Spleen (tissue), 11 donors: ENCODE data around the gene MAP1LC3B2. TPM values are rescaled to one million over a fixed set of nuclear protein-coding genes. Genes with fewer than 3 reads are reported as not detected.

ENCODE experiments used
- DNase-seq: peaks from one replicate; pipeline ENCODE4 v3.0.0-alpha.2; 2020
- H3K27ac ChIP-seq, 8 donors: fragments of 200-600 bp; sonication (generic) in 7 of 8; 1 replicate in 4 of 8; 2 replicates in 4 of 8; pipeline versions ENCODE4 v1.5.0 to v1.8.0; 2016 to 2021; ENCODE audit warnings: inconsistent platforms in 4 of 8, mild to moderate bottlenecking in 4 of 8, moderate library complexity in 1 of 8
- H3K27me3 ChIP-seq, 7 donors: fragments of 200-600 bp; sonication (generic) in 6 of 7; replicated peaks in 1 of 7; 1 replicate in 4 of 7; 2 replicates in 3 of 7; pipeline versions ENCODE4 v1.5.0 to v1.8.0; 2016 to 2021; ENCODE audit warnings: inconsistent platforms in 3 of 7, mild to moderate bottlenecking in 1 of 7
- H3K36me3 ChIP-seq, 6 donors: fragments of 200-600 bp; sonication (generic) in 5 of 6; 1 replicate in 4 of 6; 2 replicates in 2 of 6; pipeline versions ENCODE4 v1.5.0 to v1.8.0; 2016 to 2021; ENCODE audit warnings: inconsistent platforms in 2 of 6
- H3K4me1 ChIP-seq, 6 donors: fragments of 200-600 bp; sonication (generic) in 5 of 6; 1 replicate in 3 of 6; 2 replicates in 3 of 6; pipeline versions ENCODE4 v1.5.0 to v1.8.0; 2016 to 2021; ENCODE audit warnings: inconsistent platforms in 3 of 6
- H3K4me3 ChIP-seq, 8 donors: fragments of 200-600 bp; sonication (generic) in 7 of 8; 1 replicate in 4 of 8; 2 replicates in 4 of 8; pipeline versions ENCODE4 v1.5.0 to v1.8.0; 2016 to 2021; ENCODE audit warnings: inconsistent platforms in 4 of 8, mild to moderate bottlenecking in 4 of 8, moderate library complexity in 2 of 8
- H3K9me3 ChIP-seq, 8 donors: fragments of 200-600 bp; sonication (generic) in 7 of 8; 1 replicate in 4 of 8; 2 replicates in 4 of 8; pipeline versions ENCODE4 v1.5.0 to v1.8.0; 2016 to 2021; ENCODE audit warnings: inconsistent platforms in 4 of 8
- CTCF ChIP-seq, 11 experiments: fragments of 200-600 bp in 7 of 11; fragments of 450-650 bp in 4 of 11; sonication (generic) in 4 of 11; IDR thresholded peaks in 8 of 11; conservative IDR thresholded peaks in 3 of 11; 1 replicate in 7 of 11; 2 replicates in 4 of 11; pipeline versions ENCODE4 v1.4.0 to v1.8.0; 2016 to 2021; ENCODE audit warnings: antibody characterized with exemption in 11 of 11, inconsistent platforms in 4 of 11, mild to moderate bottlenecking in 1 of 11
- POLR2A ChIP-seq, 3 donors: fragments of 450-650 bp; IDR thresholded peaks; one replicate each; pipeline ENCODE4 v1.5.1; 2017; ENCODE audit warnings: antibody characterized with exemption in 3 of 3, mild to moderate bottlenecking in 1 of 3
- POLR2AphosphoS5 ChIP-seq, 3 donors: sonication (generic); formaldehyde crosslinking; IDR thresholded peaks; one replicate each; pipeline ENCODE4 v1.5.1; 2017; ENCODE audit warnings: antibody characterized with exemption in 3 of 3
- WGBS, 5 donors: extraction: QIAGEN DNeasy Blood & Tissue Kit in 3 of 5; methylation state at CpG; one replicate each; pipeline versions ENCODE4 v1.1.5 to v1.1.7; 2013 to 2018; 5-methylcytosine and 5-hydroxymethylcytosine counted together
- intact Hi-C: fragments of 100-400 bp; cut with DNase I; formaldehyde crosslinking; loops from one replicate; pipeline ENCODE4 v1.15.0; 2023; ENCODE audit warnings: low total_unique reads
- polyA plus RNA-seq, 3 donors: library from polyadenylated mRNA; stranded (reverse); fragments of 200-250 nt; gene quantifications; one replicate each; pipeline ENCODE4 v1.2.1, GENCODE V29; 2013
- total RNA-seq, 7 donors: library from RNA; depleted of rRNA in 3 of 7; stranded (reverse); fragments of >200 nt in 3 of 7; fragmentation: NEBNext Ultra II Directional in 4 of 7; extraction: Animal tissue kit (Norgen Biotek cat#: 25700) in 4 of 7; gene quantifications; one replicate each; pipeline versions ENCODE4 v1.1.0 to v1.2.1, GENCODE V29; 2016 to 2021
- donor health status: healthy with polysubstance abuse.
- donor health status: DM: no; HTN: no; CAD: no; lungs with moderate emphysema.
- donor health status: DM: no; HTN: no; CAD: no.
- donor health status: Bipolar disorder and iron deficiency.
- donor health status: healthy.
- donor health status: DM: no; HTN: no; CAD: no.
- donor health status: DM: yes; HTN: yes; CAD: no.

The MAP1LC3B2 gene
- total and polyA plus RNA-seq, 10 donors, result 0.86 to 3.0 (median 1.7) TPM

- no peak for DNase-seq
Measured at GRCh38 chr12:116556964-116557698, 2.0 kb upstream of the MAP1LC3B2 start.

GRCh38 chr12:116558280-116559161, 660 bp upstream of the MAP1LC3B2 start:
- Histone ChIP-seq H3K9me3 (peaks cover 0 to 9% (median 4%) of the 10 kb centered on the region in 8 donors), H3K27me3 (no peaks in the 10 kb centered on the region), H3K27ac (peak overlapping the region; percentile 78 to 93 (median 91)), H3K4me3 (peak overlapping the region in 5 of 8 donors; percentile 21 to 63 (median 30)), H3K36me3 (no peaks in the 10 kb centered on the region), H3K4me1 (peaks cover 12 to 53% (median 40%) of the 10 kb centered on the region in 6 donors)
- DNase-seq, result no peak
- intact Hi-C loops, result no loop called here
- 63 to 71% (median 67%) methylated on average over 21 of the region's 21 CpGs for WGBS, 5 donors
- TF ChIP-seq POLR2AphosphoS5 (IDR thresholded peaks at IDR 0.05) (no peak), CTCF (IDR thresholded peaks at IDR 0.05 in 8 of 11, conservative IDR thresholded peaks at IDR 0.05 in 3 of 11) (no peak), POLR2A (IDR thresholded peaks at IDR 0.05) (no peak)

More at GRCh38 chr12:116556964-116557698, 2.0 kb upstream of the MAP1LC3B2 start:
- WGBS, 5 donors, result 76 to 90% (median 83%) methylated on average over 4 of the region's 4 CpGs
- Histone ChIP-seq H3K4me3 (peak overlapping the region in 1 of 8 donors; percentile 17), H3K36me3 (no peaks in the 10 kb centered on the region), H3K4me1 (peaks cover 12 to 64% (median 42%) of the 10 kb centered on the region in 6 donors), H3K27me3 (no peaks in the 10 kb centered on the region), H3K9me3 (no peaks in the 10 kb centered on the region), H3K27ac (peak overlapping the region in 4 of 8 donors; percentile 91 to 93 (median 92))
- intact Hi-C loops, result no loop called here
- TF ChIP-seq POLR2AphosphoS5 (IDR thresholded peaks at IDR 0.05) (no peak), CTCF (IDR thresholded peaks at IDR 0.05 in 8 of 11, conservative IDR thresholded peaks at IDR 0.05 in 3 of 11) (no peak), POLR2A (IDR thresholded peaks at IDR 0.05) (no peak)

- no peak overlapping the region for H3K4me3 ChIP-seq
- TF ChIP-seq POLR2AphosphoS5 (IDR thresholded peaks at IDR 0.05) (no peak), POLR2A (IDR thresholded peaks at IDR 0.05) (no peak), CTCF (IDR thresholded peaks at IDR 0.05 in 8 of 11, conservative IDR thresholded peaks at IDR 0.05 in 3 of 11) (no peak)
- peak overlapping the region in 7 of 8 donors; percentile 85 to 93 (median 91) for H3K27ac ChIP-seq
- no peaks in the 10 kb centered on the region for H3K27me3 ChIP-seq
- no peaks in the 10 kb centered on the region for H3K36me3 ChIP-seq
- peaks cover 12 to 53% (median 40%) of the 10 kb centered on the region in 6 donors for H3K4me1 ChIP-seq
- intact Hi-C loops, result no loop called here
- DNase-seq, result no peak
- H3K9me3 ChIP-seq, result peaks cover 0 to 28% (median 11%) of the 10 kb centered on the region in 8 donors
- WGBS, 5 donors, result 40 to 45% (median 45%) methylated on average over 6 of the region's 6 CpGs
Measured at GRCh38 chr12:116561181-116561821, 2.1 kb downstream of the MAP1LC3B2 start.
